Tibial nerve (tissue), 4 donors: Measurements from ENCODE around the gene GPI. TPM values are rescaled to one million over a fixed set of nuclear protein-coding genes. Genes with fewer than 3 reads are reported as not detected.
"Not testable (repeated sequence)": the region's sequence is repeated elsewhere in the genome, so short reads cannot be mapped to it uniquely, and the experiment has no call there.

Experiments
- DNase-seq, 2 donors: peaks; one replicate each; pipeline ENCODE4 v3.0.0-alpha.2; 2019; ENCODE audit warnings: low spot score in 2 of 2
- H3K27ac ChIP-seq, 4 donors: fragments of 200-600 bp; sonication (generic) in 3 of 4; one replicate each; pipeline ENCODE4 v1.5.1; 2017 to 2019; ENCODE audit warnings: mild to moderate bottlenecking in 1 of 4
- H3K27me3 ChIP-seq, 2 donors: fragments of 200-600 bp; sonication (generic) in 1 of 2; one replicate each; pipeline versions ENCODE4 v1.5.1 to v1.6.0; 2017 to 2019
- H3K36me3 ChIP-seq, 3 donors: fragments of 200-600 bp; sonication (generic); one replicate each; pipeline ENCODE4 v1.5.1; 2018 to 2019
- H3K4me1 ChIP-seq, 4 donors: fragments of 200-600 bp; sonication (generic) in 3 of 4; one replicate each; pipeline ENCODE4 v1.5.1; 2017 to 2019
- H3K4me3 ChIP-seq, 4 donors: fragments of 200-600 bp; sonication (generic) in 3 of 4; one replicate each; pipeline ENCODE4 v1.5.1; 2017 to 2019; ENCODE audit warnings: mild to moderate bottlenecking in 1 of 4, moderate library complexity in 1 of 4
- H3K9me3 ChIP-seq, 4 donors: fragments of 200-600 bp; sonication (generic) in 3 of 4; one replicate each; pipeline ENCODE4 v1.5.1; 2017 to 2019
- EP300 ChIP-seq, 2 donors: sonication (generic); formaldehyde crosslinking; IDR thresholded peaks; one replicate each; pipeline ENCODE4 v1.6.1; 2017; ENCODE audit warnings: antibody characterized with exemption in 2 of 2, mild to moderate bottlenecking in 1 of 2
- POLR2A ChIP-seq, 2 donors: fragments of 450-650 bp; IDR thresholded peaks; one replicate each; pipeline ENCODE4 v1.6.1; 2017; ENCODE audit warnings: antibody characterized with exemption in 2 of 2, mild to moderate bottlenecking in 2 of 2, moderate library complexity in 2 of 2
- WGBS, 2 donors: methylation state at CpG; one replicate each; pipeline ENCODE4 v1.1.5; 2018; 5-methylcytosine and 5-hydroxymethylcytosine counted together
- total RNA-seq, 4 donors: library from RNA; depleted of rRNA; stranded (reverse); fragments of >200 nt; gene quantifications; one replicate each; pipeline ENCODE4 v1.1.0, GENCODE V29; 2016
- TF ChIP-seq, protein P1 (sequence below), 5 experiments: fragments of 200-600 bp in 3 of 5; fragments of 450-650 bp in 2 of 5; sonication (generic) in 3 of 5; IDR thresholded peaks; one replicate each; pipeline ENCODE4 v1.5.1; 2016 to 2019; ENCODE audit warnings: antibody characterized with exemption in 5 of 5, mild to moderate bottlenecking in 3 of 5, moderate library complexity in 2 of 5

The GPI gene
- total RNA-seq, 4 donors from 2014 or later, result 156 to 233 (median 177) TPM

DNA sequence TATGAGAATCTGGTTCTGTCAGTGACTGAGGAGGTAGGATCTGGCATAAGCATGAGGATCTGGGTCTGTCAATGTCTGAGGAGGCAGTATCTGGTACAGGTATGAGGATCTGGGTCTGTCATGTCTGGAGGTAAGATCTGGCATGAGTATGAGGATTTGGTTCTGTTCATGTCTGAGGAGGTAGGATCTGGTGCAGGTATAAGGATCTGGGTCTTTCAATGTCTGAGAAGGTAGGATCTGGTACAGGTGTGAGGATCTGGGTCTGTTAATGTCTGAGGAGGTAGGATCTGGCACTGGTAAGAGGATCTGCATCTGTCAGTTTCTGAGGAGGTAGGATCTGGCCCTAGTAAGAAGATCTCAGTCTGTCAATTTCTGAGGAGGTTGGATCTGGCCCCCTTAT, 26.8 kb downstream of the GPI start:
- peaks cover 0 to 99% (median 5%) of the 10 kb centered on the region in 3 donors for H3K36me3 ChIP-seq
- no peak for DNase-seq
- H3K27ac ChIP-seq, result no peak overlapping the region
- H3K9me3 ChIP-seq, result no peaks in the 10 kb centered on the region
- no peak overlapping the region for H3K4me3 ChIP-seq
- no peaks in the 10 kb centered on the region for H3K4me1 ChIP-seq
- H3K27me3 ChIP-seq, result no peaks in the 10 kb centered on the region
- no peak for TF ChIP-seq POLR2A (IDR thresholded peaks at IDR 0.05)
- TF ChIP-seq, protein P1, sequence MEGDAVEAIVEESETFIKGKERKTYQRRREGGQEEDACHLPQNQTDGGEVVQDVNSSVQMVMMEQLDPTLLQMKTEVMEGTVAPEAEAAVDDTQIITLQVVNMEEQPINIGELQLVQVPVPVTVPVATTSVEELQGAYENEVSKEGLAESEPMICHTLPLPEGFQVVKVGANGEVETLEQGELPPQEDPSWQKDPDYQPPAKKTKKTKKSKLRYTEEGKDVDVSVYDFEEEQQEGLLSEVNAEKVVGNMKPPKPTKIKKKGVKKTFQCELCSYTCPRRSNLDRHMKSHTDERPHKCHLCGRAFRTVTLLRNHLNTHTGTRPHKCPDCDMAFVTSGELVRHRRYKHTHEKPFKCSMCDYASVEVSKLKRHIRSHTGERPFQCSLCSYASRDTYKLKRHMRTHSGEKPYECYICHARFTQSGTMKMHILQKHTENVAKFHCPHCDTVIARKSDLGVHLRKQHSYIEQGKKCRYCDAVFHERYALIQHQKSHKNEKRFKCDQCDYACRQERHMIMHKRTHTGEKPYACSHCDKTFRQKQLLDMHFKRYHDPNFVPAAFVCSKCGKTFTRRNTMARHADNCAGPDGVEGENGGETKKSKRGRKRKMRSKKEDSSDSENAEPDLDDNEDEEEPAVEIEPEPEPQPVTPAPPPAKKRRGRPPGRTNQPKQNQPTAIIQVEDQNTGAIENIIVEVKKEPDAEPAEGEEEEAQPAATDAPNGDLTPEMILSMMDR (IDR thresholded peaks at IDR 0.05), result no peak
- TF ChIP-seq EP300 (IDR thresholded peaks at IDR 0.05), result no peak

DNA sequence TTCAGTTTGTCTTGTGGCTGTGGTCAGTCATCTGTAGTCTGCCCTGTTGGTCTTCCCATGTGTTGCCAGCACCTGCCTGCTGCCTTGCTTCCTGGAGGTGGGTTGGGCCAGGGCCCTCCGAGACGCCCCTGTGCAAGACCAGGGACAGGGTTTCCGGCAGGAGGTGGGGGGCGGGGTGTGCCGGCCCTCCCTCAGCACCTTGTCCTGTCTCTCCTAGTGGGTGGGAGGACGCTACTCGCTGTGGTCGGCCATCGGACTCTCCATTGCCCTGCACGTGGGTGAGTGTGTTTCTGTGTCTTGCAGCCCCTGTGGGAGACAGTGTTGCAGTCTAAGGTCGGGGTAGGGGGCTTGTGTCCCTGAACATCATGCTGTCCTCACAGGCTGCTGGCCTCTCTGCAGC, 28.0 kb downstream of the GPI start:
- Histone ChIP-seq H3K27ac (no peak overlapping the region), H3K4me3 (no peak overlapping the region), H3K27me3 (no peaks in the 10 kb centered on the region), H3K36me3 (peaks cover 0 to 99% (median 11%) of the 10 kb centered on the region in 3 donors), H3K4me1 (no peaks in the 10 kb centered on the region), H3K9me3 (no peaks in the 10 kb centered on the region)
- 80 to 84% methylated on average over 11 of the region's 11 CpGs for WGBS, 2 donors
- TF ChIP-seq POLR2A (IDR thresholded peaks at IDR 0.05), result no peak
- TF ChIP-seq, protein P1 (IDR thresholded peaks at IDR 0.05), result no peak
- TF ChIP-seq EP300 (IDR thresholded peaks at IDR 0.05), result no peak
- no peak for DNase-seq

DNA sequence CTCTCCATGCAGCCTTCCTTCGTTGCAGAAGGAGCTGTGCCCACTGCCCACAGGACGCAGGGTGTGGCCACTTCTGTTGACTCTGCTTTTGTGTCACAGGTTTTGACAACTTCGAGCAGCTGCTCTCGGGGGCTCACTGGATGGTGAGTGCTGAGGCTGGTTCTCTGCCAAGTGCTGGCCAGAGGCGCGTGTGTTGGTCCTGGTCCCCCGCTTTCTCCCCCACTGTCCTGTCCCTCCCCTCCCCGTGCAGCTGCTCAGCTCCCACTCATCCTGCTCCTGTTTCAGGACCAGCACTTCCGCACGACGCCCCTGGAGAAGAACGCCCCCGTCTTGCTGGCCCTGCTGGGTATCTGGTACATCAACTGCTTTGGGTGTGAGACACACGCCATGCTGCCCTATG, 28.6 kb downstream of the GPI start:
- TF ChIP-seq, protein P1 (IDR thresholded peaks at IDR 0.05), result no peak
- no peak for TF ChIP-seq POLR2A (IDR thresholded peaks at IDR 0.05)
- no peak for TF ChIP-seq EP300 (IDR thresholded peaks at IDR 0.05)
- no peak for DNase-seq
- peaks cover 0 to 99% (median 11%) of the 10 kb centered on the region in 3 donors for H3K36me3 ChIP-seq

DNA sequence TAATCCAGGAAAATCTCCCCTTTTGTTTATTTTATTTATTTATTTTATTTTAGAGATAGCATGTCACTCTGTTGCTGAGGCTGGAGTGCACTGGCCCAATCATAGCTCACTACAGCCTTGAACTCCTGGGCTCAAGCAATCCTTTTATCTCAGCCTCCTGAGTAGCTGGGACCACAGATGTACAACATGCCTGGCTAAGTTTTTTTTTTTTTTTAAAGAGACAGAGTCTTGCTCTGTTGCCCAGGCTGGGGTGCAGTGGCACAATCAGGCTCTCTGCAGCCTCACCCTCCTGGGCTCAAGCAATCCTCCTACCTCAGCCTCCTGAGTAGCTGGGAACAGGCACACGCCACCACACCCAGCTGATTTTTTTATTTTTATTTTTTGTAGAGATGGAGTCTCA, 32.9 kb downstream of the GPI start:
- peaks cover 0 to 88% (median 13%) of the 10 kb centered on the region in 3 donors for H3K36me3 ChIP-seq
- H3K9me3 ChIP-seq, result no peaks in the 10 kb centered on the region
- WGBS, 2 donors, result 91 to 96% methylated on average over 1 of the region's 1 CpG
- no peaks in the 10 kb centered on the region for H3K27me3 ChIP-seq
- H3K27ac ChIP-seq, result no peak overlapping the region
- H3K4me1 ChIP-seq, result no peaks in the 10 kb centered on the region
- DNase-seq, result no peak
- H3K4me3 ChIP-seq, result no peak overlapping the region
- TF ChIP-seq EP300 (IDR thresholded peaks at IDR 0.05) (no peak), POLR2A (IDR thresholded peaks at IDR 0.05) (no peak)
- TF ChIP-seq, protein P1 (IDR thresholded peaks at IDR 0.05), result no peak

More for the DNA sequence above, 28.6 kb downstream of the GPI start:
- WGBS, 2 donors, result 82 to 88% methylated on average over 14 of the region's 14 CpGs
- no peaks in the 10 kb centered on the region for H3K27me3 ChIP-seq
- H3K4me3 ChIP-seq, result no peak overlapping the region
- no peak overlapping the region for H3K27ac ChIP-seq
- no peaks in the 10 kb centered on the region for H3K4me1 ChIP-seq
- H3K9me3 ChIP-seq, result no peaks in the 10 kb centered on the region

DNA sequence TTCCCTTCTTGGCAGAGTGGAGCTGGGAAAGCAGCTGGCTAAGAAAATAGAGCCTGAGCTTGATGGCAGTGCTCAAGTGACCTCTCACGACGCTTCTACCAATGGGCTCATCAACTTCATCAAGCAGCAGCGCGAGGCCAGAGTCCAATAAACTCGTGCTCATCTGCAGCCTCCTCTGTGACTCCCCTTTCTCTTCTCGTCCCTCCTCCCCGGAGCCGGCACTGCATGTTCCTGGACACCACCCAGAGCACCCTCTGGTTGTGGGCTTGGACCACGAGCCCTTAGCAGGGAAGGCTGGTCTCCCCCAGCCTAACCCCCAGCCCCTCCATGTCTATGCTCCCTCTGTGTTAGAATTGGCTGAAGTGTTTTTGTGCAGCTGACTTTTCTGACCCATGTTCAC, 34.9 kb downstream of the GPI start:
- 88 to 89% methylated on average over 9 of the region's 9 CpGs for WGBS, 2 donors
- Histone ChIP-seq H3K27me3 (no peaks in the 10 kb centered on the region), H3K4me1 (peaks cover 0 to 9% (median 2%) of the 10 kb centered on the region in 4 donors), H3K9me3 (no peaks in the 10 kb centered on the region), H3K36me3 (peaks cover 0 to 68% (median 13%) of the 10 kb centered on the region in 3 donors), H3K27ac (no peak overlapping the region), H3K4me3 (no peak overlapping the region)
- no peak for DNase-seq
- TF ChIP-seq EP300 (IDR thresholded peaks at IDR 0.05) (no peak), POLR2A (IDR thresholded peaks at IDR 0.05) (no peak)
- TF ChIP-seq, protein P1 (IDR thresholded peaks at IDR 0.05), result no peak

DNA sequence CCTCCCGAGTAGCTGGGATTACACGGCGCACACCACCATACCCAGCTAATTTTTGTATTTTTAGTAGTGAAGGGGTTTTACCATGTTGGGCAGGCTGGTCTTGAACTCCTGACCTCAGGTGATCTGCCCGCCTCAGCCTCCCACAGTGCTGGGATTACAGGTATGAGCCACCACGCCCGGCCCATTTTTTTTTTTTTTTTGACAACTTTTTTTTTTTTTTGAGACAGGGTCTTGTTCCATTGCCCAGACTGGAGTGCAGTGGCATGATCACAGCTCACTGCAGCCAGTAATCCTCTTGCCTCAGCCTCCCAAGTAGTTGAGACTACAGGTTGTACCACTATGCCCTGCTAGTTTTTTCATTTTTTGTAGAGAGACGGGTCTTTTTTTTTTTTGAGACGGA, 35.8 kb downstream of the GPI start:
- WGBS, 2 donors, result 91 to 96% methylated on average over 8 of the region's 8 CpGs
- Histone ChIP-seq H3K4me1 (peaks cover 0 to 11% (median 5%) of the 10 kb centered on the region in 4 donors), H3K36me3 (peaks cover 0 to 58% (median 13%) of the 10 kb centered on the region in 3 donors)
- not testable (repeated sequence) for DNase-seq, H3K27me3 ChIP-seq, H3K4me3 ChIP-seq, H3K27ac ChIP-seq, H3K9me3 ChIP-seq
